ENCODE data around the gene KLHL42.
"Not testable (repeated sequence)": the region's sequence is repeated elsewhere in the genome, so short reads cannot be mapped to it uniquely, and the experiment has no call there.

Gene KLHL42

GRCh38 chr12:27844366-27845090 lies 64.5 kb downstream of the KLHL42 start:
- H3K4me3 ChIP-seq (ENCODE audit: low read depth, low read length) = no peak overlapping the region
- DNase-seq (ENCODE audit: low read depth) = no peak

- DNase-seq (ENCODE audit: low read depth) = no peak
- H3K4me3 ChIP-seq (ENCODE audit: low read depth, low read length) = no peak overlapping the region
Measured at GRCh38 chr12:27845187-27845586, 65.2 kb downstream of the KLHL42 start.

GRCh38 chr12:27845706-27846105 lies 65.7 kb downstream of the KLHL42 start:
- not testable (repeated sequence) for H3K4me3 ChIP-seq (ENCODE audit: low read depth, low read length); DNase-seq (ENCODE audit: low read depth)

- H3K4me3 ChIP-seq (ENCODE audit: low read depth, low read length); DNase-seq (ENCODE audit: low read depth): not testable (repeated sequence)
Measured at GRCh38 chr12:27847293-27847692, 67.3 kb downstream of the KLHL42 start.

GRCh38 chr12:27851311-27851710 lies 71.3 kb downstream of the KLHL42 start:
- no peak for DNase-seq (ENCODE audit: low read depth)
- no peak overlapping the region for H3K4me3 ChIP-seq (ENCODE audit: low read depth, low read length)

GRCh38 chr12:27852117-27852516 lies 72.1 kb downstream of the KLHL42 start:
- no peak for DNase-seq (ENCODE audit: low read depth)
- H3K4me3 ChIP-seq (ENCODE audit: low read depth, low read length) = no peak overlapping the region

All from skeletal muscle cell (primary cell).